C4-2B (cell line): Measurements from ENCODE around the gene NUCKS1.

Experiments used
- ZFX ChIP-seq: fragments of 450-650 bp; IDR thresholded peaks from 2 replicates; pipeline ENCODE4 v1.6.1; 2017
- TF ChIP-seq, protein P1 (sequence below): fragments of 450-650 bp; conservative IDR thresholded peaks from 2 replicates; pipeline ENCODE4 v1.5.1; 2017; ENCODE audit warnings: mild to moderate bottlenecking

DNA sequence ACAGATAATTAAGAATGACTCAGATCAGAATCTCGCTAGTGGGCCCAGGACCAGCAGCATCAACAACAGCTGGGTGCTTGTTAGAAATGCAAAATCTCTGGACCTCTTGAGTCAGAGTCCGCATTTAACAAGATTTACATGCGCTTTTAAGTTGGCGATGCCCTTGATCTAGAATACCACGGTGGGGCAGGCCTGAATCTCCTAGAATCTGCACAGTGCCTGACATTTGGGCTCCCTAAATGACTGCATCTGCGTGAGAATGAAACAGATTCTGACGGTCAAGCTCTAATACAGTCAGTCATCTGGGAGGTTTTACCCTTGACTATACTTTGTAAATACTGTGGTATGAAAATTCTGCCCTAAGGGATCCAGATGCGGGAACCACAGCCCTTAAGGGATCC lies 42.5 kb upstream of the NUCKS1 start:
- TF ChIP-seq, protein P1, sequence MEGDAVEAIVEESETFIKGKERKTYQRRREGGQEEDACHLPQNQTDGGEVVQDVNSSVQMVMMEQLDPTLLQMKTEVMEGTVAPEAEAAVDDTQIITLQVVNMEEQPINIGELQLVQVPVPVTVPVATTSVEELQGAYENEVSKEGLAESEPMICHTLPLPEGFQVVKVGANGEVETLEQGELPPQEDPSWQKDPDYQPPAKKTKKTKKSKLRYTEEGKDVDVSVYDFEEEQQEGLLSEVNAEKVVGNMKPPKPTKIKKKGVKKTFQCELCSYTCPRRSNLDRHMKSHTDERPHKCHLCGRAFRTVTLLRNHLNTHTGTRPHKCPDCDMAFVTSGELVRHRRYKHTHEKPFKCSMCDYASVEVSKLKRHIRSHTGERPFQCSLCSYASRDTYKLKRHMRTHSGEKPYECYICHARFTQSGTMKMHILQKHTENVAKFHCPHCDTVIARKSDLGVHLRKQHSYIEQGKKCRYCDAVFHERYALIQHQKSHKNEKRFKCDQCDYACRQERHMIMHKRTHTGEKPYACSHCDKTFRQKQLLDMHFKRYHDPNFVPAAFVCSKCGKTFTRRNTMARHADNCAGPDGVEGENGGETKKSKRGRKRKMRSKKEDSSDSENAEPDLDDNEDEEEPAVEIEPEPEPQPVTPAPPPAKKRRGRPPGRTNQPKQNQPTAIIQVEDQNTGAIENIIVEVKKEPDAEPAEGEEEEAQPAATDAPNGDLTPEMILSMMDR: no peak
- TF ChIP-seq ZFX: no peak
